HEK293 (cell line): Measurements from ENCODE around the gene MARK4.

Experiments
- BCL11A ChIP-seq: fragments of 450-650 bp; formaldehyde crosslinking; IDR thresholded peaks from 2 replicates; pipeline ENCODE4 v1.5.1; 2016; ENCODE audit warnings: low read depth, missing biosample characterization, missing genetic modification characterization
- KLF9 ChIP-seq: fragments of 450-650 bp; formaldehyde crosslinking; IDR thresholded peaks from 2 replicates; pipeline ENCODE4 v1.5.1; 2016; ENCODE audit warnings: missing biosample characterization, missing genetic modification characterization, low read depth
- ZFP3 ChIP-seq: fragments of 450-650 bp; formaldehyde crosslinking; IDR thresholded peaks from 2 replicates; pipeline ENCODE4 v1.5.1; 2016; ENCODE audit warnings: low read depth, missing biosample characterization, missing genetic modification characterization
- ZNF133 ChIP-seq: fragments of 450-650 bp; formaldehyde crosslinking; IDR thresholded peaks from 2 replicates; pipeline ENCODE4 v1.5.1; 2016; ENCODE audit warnings: missing biosample characterization, missing genetic modification characterization
- ZNF707 ChIP-seq: fragments of 450-650 bp; formaldehyde crosslinking; IDR thresholded peaks from 2 replicates; pipeline ENCODE4 v1.5.1; 2016; ENCODE audit warnings: missing biosample characterization, missing genetic modification characterization
- ZNF791 ChIP-seq: fragments of 450-650 bp; formaldehyde crosslinking; IDR thresholded peaks from 2 replicates; pipeline ENCODE4 v1.5.1; 2016; ENCODE audit warnings: missing biosample characterization, missing genetic modification characterization
- TF ChIP-seq, protein P1 (sequence below): fragments of 450-650 bp; formaldehyde crosslinking; IDR thresholded peaks from 2 replicates; pipeline ENCODE4 v1.5.1; 2016; ENCODE audit warnings: missing biosample characterization, missing genetic modification characterization

DNA sequence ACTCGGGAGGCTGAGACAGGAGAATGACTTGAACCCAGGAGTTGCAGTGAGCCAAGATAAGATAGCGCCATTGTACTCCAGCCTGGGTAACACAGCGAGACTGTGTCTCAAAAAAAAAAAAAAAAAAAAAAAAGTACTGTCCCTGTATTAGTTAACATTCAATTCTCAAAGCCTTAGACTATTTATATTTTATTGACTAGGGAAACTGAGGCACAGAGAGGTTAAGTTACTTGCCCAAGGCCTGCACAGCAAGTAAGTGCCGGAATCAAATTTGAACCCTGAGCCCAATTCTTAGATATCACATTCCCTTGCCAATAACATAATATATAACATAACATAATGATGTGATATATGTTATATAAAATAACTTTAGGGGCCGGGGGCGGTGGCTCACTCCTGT lies 88.6 kb downstream of the MARK4 start:
- TF ChIP-seq, protein P1, sequence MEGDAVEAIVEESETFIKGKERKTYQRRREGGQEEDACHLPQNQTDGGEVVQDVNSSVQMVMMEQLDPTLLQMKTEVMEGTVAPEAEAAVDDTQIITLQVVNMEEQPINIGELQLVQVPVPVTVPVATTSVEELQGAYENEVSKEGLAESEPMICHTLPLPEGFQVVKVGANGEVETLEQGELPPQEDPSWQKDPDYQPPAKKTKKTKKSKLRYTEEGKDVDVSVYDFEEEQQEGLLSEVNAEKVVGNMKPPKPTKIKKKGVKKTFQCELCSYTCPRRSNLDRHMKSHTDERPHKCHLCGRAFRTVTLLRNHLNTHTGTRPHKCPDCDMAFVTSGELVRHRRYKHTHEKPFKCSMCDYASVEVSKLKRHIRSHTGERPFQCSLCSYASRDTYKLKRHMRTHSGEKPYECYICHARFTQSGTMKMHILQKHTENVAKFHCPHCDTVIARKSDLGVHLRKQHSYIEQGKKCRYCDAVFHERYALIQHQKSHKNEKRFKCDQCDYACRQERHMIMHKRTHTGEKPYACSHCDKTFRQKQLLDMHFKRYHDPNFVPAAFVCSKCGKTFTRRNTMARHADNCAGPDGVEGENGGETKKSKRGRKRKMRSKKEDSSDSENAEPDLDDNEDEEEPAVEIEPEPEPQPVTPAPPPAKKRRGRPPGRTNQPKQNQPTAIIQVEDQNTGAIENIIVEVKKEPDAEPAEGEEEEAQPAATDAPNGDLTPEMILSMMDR (tag by site-specific recombination) = no peak
- TF ChIP-seq ZFP3 (tag by site-specific recombination) = no peak
- no peak for TF ChIP-seq BCL11A (tag by site-specific recombination)
- TF ChIP-seq ZNF791 = no peak
- no peak for TF ChIP-seq ZNF133 (tag by site-specific recombination)
- no peak for TF ChIP-seq KLF9 (tag by site-specific recombination)
- no peak for TF ChIP-seq ZNF707 (tag by site-specific recombination)
